ENCODE data around the gene PODXL.
"Not testable (repeated sequence)": the region's sequence is repeated elsewhere in the genome, so short reads cannot be mapped to it uniquely, and the experiment has no call there.

PODXL gene

DNA sequence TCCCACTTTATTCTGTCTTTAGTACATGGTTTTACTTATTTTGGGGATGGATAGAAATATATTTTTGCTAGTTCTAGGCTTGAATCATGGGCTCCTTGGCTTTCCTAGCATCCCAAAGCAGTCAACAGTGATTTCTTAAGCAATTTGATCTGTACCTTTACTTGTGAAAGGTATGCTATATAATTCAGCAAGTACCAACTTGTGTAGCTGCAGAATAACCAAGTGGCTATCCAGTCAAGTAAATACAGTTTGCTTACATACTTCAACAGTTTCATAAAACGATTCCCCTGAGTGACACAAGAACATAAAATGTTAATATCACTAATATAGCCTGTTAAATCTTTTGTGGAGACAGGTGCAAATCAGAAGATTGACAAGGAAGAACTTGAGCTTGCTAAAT is 67.2 kb downstream of the PODXL start:
- DNase-seq = no peak

DNA sequence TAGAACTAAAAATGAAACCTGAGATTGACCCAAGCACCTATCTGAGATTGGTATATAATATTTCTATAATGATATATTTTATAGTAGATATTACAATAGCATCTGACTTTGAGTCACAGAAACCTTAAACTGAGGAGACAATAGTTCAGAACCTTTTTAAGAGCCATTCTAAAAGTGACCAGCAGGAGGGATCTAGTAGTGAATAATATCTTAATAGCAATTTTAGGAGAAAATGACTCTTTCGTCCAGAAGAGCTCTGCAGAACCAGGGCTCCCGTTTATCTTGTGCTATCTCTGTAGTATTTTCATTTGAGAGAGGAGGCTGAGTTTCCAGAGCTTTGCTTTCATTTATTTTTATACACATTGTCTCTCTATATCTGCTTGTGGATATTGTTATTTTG is 68.1 kb downstream of the PODXL start:
- DNase-seq = no peak

DNA sequence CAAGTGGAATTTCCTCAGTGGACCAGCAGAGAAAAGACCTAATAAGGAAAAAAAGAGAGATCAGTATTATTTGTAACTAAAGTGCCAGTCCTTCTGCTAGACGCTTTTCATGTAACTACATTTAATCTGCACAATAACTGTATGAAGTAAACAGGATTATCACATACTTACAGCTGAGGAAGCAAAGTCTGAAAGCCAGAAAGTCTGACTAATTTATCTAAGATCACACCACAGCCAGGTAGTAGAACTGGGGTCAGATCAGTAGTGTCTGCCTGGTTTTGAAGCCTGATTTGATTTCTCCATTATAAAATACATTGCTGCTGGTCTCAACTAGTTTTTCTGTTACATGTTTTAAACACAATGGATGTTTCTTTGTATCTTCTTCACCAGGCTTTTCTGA is 69.2 kb downstream of the PODXL start:
- no peak for DNase-seq

DNA sequence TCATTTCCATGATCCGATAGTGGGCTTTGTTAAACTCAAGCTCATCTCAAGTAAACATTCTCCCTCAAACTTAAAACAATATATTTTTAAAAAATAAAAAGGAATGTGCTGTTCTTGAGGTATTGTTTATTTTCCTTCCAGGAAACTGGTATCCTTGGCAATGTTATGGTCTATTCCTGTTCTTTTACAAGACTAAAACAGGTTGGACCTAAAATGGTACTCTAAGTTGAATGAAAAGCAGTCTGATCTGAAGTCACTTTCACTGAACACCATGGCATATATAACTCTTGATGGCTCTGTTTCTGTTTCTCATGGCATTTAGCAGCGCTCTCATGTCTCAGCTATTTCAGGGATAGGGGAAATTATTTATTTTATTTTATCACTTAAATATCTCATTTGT is 70.1 kb downstream of the PODXL start:
- DNase-seq = no peak

DNA sequence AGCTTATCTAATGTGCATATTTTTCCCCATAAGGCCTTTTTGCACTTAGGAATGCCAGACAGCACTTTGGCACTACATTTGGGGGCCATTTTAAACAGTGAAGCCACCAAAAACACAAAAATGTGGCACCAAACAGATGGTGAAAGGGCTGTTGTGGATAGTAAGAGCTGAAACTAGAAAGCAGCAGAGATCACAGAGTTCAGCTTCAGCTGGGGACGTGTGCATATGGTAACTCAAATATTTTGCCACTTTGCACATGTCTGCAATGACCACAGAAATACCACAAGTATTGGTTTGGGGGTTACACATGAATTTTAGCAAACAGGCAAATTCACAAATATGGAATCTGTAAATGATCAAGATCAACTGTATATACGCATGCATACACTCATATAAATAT is 72.8 kb downstream of the PODXL start:
- no peak for DNase-seq

DNA sequence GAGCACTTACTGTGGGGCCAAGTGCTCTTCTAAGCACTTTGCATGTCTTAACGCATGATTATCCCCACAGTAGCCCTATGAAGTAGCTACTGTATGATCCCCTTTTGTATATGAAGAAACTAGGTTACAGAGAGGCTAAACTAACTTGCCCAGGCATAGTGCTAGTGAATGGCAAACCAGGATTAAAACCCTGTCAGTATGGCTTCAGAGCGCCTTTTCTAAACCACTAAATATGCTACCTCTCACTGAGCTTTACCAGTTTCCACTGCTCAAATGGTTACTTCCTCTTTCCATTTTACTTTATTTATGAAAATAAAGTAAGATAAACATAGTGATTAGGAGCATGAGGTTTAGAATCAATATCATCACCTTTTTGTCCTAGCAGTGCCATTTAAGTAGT is 73.6 kb downstream of the PODXL start:
- DNase-seq = no peak

DNA sequence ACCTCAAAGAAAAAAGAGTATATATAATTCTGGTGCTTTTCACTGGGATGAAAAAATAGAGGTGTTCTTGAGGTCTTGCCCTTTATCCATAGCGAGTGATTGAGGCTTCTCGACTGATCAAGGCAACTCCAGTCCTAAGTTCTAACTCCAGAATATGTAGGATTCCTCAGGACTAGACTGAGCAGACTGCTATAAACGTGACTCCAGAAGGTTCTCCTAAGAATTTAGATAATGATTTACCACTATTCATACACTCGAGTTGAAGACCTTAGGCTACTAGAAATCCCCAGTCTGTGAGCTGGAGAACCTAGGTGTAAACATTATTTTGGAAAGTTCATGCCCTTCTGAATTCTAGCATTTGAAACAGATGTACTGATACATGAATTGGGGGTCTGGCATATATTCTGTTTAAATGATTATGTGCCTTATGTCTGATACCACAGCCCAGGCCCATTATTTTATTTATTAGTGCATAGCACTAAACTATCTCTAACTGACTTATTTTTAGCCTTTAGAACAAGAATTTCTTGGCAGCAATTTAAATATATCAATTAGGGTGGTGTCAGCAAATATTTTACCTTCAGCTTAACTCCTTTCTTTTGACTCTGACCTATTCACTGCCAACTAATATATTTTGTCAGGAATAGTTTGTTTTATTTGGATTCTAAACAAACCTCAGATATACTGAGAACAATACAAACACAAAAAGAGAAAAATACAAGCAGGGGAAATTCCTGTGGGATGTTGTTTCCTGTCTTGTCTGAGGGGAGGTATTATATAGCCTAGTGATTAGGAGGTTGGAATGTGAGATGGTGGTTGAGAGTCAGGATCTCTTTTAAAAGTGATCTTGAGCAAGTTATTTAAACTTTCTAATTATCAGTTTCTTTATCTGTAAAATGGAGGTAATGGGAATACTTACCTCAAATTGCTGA is 75.8 kb downstream of the PODXL start:
- DNase-seq = no peak

DNA sequence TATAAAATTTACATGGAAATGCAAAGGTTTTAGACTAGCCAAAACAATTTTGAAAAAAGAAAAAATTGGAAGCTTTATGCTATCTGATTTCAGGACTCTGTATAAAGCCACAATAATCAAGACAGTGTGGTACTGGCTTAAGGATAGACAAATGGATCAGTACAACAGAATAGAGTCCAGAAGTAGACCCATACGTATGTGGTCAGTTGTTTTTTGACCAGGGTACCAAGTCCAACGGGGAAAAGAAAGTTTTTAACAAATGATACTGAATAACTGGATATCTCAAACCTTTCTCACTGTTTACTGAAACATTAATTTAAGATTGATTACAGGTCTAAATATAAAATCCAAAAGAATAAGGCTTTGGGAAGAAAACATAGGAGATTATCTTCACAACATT is 79.7 kb downstream of the PODXL start:
- DNase-seq = no peak

DNA sequence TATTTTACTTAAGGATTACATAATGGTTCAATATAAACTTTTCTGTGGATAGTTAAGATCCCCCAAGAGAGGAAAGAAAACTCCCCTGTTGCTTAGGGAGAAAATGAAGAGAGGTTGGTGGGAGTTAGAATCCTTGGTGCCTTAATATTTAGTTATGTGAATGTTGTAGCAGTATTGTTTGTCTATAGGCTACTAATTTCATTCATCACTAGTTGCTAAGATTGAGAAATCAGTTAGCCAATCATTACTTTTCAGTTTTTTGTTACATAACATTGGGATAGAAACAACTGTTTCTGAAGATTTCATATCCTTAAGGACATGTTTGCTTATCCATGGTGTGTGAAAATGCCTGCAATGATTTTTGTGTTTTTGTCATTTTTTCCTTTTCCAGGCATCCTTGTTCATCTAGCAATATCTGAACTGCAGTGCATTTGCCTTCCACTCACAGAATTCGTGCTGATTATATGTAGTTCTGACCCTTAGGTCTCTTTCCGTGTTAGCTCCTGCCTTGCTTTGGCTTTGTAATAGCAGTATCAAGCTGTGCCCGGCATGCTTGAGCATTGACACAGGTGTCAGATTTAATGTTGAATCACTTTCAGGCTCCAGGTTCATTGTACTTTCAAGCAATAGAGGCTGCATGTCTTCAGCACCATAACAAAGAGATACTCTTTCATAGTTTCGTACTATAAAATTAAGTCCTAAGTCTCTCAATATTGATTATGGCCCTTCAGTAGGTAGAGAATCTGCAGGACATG is 85.0 kb downstream of the PODXL start:
- no peak for DNase-seq

DNA sequence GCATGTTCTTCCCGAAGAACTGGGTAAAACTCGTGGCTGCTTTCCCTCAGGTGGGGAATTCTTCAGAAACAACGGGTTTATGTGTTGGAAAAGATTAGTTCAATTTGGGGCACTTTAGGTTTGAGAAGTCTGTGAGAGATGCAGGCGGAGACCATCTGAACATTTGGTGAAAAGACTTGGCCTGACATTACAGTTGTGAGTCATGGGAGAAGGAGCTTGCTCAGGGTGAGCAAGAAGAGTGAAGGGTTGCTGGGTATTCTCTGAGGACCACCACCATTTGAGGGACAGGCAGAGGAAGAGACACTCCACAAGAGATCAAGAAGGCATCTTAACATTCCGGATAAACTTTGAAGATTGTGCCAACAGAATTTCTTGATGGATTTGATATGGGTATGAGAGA is 88.6 kb downstream of the PODXL start:
- DNase-seq = no peak

DNA sequence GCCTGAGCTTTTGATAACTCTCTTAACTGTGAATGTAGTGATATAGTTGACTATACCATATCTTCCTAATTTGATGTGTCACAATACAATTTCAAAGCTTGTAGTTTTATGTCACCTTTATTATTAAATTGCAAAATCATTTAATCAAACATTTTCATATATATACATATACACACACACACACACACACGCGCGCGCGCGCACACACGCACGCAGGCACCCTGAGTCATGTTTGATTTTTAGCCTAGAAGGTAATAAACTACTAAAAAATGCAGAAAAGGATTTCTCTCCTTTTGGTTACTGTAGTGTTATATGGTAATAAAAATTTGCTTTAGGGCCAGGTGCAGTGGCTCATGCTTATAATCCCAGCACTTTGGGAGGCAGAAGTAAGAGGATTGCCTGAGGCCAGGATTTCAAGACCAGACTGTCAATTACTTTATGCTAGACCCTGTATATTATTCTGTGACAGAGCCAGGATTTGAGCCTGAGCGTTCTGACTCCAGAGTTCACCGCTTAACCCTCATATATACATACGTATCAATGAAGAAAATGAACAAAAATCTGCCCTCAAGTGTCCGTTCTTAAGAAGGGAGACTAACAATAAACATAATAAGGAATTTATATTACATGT is 89.6 kb downstream of the PODXL start:
- no peak for DNase-seq

DNA sequence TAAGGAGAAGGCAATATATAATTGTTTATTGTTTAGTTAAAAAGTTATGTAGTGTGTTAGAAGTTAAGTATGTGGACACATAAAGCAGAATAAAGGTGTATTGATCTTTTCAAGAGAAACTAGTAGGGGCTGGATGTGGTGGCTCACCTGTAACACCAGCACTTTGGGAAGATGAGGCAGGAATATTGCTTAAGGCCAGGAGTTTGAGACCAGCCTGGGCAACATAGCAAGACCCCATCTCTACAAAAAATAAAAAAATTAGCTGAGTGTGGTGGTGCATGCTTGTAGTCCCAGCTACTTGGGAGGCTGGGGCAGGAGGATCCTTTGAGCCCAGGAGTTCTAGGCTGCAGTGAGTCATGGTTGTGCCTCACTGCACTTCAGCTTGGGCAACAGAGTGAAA is 93.7 kb downstream of the PODXL start:
- DNase-seq = not testable (repeated sequence)

DNA sequence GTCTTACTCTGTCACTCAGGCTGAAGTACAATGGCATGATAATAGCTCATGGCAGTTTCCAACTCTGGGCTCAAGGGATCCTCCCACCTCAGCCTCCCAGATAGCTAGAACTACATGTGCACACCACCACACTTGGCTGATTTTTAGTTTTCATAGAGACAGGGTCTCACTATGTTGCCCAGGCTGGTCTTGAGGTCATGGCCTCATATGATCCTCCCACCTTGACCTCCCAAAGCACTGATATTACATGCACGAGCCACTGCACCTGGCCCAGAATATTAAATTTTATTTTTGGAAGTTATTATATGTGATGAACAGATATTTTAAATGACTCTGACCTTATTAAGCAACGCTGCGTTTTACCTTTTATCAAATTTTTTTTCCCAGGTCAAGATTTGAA is 94.4 kb downstream of the PODXL start:
- DNase-seq = no peak

DNA sequence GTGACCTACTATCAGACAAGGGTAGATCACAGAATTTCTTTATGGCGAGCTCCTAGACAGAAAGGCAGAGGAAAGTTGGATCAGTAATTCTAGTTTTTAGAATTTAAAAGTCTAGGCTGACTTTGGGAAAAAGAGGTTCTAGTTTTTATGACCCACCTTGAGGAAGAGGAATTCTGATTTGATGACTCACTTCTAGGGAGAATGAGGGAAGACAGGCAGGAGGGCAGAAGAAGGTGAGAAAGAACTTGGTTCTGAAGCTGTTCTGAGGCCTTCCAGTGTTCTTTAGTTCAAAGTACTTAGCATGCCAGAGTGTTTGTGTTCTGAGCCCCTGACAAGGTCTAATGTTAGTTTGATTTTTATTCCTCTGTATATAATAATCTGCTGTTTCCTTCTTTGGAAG is 97.2 kb downstream of the PODXL start:
- DNase-seq = no peak

DNA sequence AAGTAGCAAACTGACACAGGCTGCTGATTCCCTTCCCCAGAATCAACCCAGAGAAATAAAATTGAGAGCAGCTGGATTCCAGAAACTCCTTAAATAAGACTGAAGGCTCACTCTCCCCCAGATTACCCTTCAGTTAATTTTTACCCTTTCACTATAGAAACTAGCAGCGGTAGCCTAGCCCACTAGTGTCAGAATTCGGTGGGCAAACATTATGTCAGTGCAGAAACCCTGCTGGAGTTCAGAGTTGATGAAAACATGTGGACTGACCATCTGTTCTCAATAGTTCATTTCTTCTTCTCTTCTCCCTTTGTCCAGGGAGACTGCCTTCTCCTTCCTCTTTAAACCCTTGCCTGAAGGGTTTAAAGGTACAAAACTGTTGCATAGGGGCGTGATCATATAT is 100.1 kb downstream of the PODXL start:
- DNase-seq = no peak

DNA sequence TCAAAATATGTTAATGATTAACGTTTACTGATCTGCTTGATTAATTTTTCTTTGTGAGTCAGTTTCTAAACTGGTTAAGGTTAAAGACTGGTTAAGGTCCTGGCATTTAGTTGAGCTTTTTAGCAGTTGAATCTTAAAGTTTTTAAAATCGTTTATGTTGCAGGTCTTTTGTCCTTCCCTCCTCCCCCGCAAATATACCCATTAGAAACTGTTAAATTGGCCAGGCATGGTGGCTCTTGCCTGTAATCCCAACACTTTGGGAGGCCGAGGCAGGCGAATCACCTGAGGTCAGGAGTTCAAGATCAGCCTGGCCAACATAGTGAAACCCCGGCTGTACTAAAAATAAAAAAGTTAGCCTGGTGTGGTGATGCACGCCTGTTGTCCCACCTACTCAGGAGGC is 100.9 kb downstream of the PODXL start:
- no peak for DNase-seq

DNA sequence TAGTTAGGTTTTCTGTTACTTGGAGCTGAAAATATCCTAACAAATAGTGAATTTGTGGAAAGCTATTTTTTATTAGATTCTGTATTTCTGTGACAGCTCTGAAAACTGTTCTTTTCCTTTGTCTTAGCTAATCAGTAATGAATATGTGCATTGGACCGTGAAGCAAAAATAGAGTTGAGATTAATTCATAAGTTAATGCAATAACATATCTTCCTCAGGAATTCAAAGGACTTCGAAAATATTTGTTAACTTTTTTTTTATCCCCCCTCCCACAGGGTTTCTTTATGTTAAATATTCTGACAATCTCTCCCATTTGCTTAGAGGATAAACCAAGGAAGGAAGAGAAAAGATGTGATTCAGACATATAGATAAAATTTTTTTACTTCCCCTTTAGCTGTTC is 101.4 kb downstream of the PODXL start:
- no peak for DNase-seq

DNA sequence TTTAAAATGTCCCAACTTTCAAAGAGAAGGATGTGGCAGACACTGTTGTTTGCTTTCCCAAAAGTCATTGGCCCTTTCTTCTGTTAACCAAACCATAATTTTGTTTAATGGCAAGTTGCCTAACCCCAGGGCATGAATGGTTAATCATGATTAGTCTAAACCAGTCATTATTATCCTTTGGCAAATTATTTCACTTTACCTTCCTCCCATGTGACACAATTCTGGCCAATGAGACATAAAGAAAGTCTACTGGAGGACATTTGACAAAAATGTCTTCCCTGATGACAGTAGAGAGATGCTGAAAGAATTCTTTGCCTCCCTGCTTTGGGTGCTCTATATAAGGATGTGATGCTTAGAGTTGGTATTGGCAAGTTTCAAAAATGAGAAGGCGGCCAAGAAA is 101.9 kb downstream of the PODXL start:
- no peak for DNase-seq

Measured in T-helper 9 cell (primary cell).